ENCODE data around the gene PDE4D. TPM values are rescaled to one million over a fixed set of nuclear protein-coding genes. Genes with fewer than 3 reads are reported as not detected.

PDE4D gene
- total RNA-seq, 1 donor from 2014 or later: 11.8 TPM

DNA sequence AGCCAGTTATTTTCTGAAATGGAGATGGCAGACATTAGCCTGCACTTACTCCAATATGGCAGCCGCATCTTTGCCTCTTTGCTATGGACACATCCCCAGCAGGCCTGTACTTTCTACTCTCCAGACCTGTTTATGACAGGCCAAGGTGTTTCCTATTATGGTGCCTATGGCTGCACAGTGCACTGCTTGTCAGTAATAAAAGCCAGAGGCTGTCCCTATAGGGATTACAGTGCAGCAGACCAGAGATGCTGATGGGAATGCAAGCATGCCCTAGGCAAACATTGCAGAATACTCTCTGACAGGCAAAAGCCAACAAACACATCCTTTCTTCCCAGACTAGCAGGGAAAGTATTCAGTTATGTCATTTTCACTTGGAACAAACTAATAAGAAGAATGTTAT is 867.8 kb downstream of the PDE4D start:
- Mint-ChIP-seq H3K27ac (ENCODE audit: unreplicated experiment) (no peak overlapping the region), H3K9me3 (peaks cover 6% of the 10 kb centered on the region)

GRCh38 chr5:59021837-59022514 is 871.5 kb downstream of the PDE4D start:
- Mint-ChIP-seq H3K4me1 (no peaks in the 10 kb centered on the region), H3K36me3 (ENCODE audit: low read depth) (no peaks in the 10 kb centered on the region), H3K4me3 (no peak overlapping the region), H3K27me3 (ENCODE audit: low read depth) (no peaks in the 10 kb centered on the region), H3K9me3 (no peaks in the 10 kb centered on the region), H3K27ac (ENCODE audit: unreplicated experiment) (peak overlapping the region; percentile 15)
- DNase-seq (ENCODE audit: low read depth, low spot score): no peak
- TF ChIP-seq, protein P1, sequence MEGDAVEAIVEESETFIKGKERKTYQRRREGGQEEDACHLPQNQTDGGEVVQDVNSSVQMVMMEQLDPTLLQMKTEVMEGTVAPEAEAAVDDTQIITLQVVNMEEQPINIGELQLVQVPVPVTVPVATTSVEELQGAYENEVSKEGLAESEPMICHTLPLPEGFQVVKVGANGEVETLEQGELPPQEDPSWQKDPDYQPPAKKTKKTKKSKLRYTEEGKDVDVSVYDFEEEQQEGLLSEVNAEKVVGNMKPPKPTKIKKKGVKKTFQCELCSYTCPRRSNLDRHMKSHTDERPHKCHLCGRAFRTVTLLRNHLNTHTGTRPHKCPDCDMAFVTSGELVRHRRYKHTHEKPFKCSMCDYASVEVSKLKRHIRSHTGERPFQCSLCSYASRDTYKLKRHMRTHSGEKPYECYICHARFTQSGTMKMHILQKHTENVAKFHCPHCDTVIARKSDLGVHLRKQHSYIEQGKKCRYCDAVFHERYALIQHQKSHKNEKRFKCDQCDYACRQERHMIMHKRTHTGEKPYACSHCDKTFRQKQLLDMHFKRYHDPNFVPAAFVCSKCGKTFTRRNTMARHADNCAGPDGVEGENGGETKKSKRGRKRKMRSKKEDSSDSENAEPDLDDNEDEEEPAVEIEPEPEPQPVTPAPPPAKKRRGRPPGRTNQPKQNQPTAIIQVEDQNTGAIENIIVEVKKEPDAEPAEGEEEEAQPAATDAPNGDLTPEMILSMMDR (conservative IDR thresholded peaks at IDR 0.05): no peak

More for the DNA sequence above, 867.8 kb downstream of the PDE4D start:
- Mint-ChIP-seq H3K4me1 (no peaks in the 10 kb centered on the region), H3K36me3 (ENCODE audit: low read depth) (peaks cover 14% of the 10 kb centered on the region), H3K27me3 (ENCODE audit: low read depth) (no peaks in the 10 kb centered on the region), H3K4me3 (no peak overlapping the region)
- TF ChIP-seq, protein P1 (conservative IDR thresholded peaks at IDR 0.05): no peak
- no peak for DNase-seq (ENCODE audit: low read depth, low spot score)

GRCh38 chr5:59021286-59021673 is 872.2 kb downstream of the PDE4D start:
- H3K4me1 Mint-ChIP-seq: no peaks in the 10 kb centered on the region
- H3K27me3 Mint-ChIP-seq (ENCODE audit: low read depth): no peaks in the 10 kb centered on the region
- peaks cover 5% of the 10 kb centered on the region for H3K36me3 Mint-ChIP-seq (ENCODE audit: low read depth)
- no peaks in the 10 kb centered on the region for H3K9me3 Mint-ChIP-seq
- no peak overlapping the region for H3K4me3 Mint-ChIP-seq
- TF ChIP-seq, protein P1 (conservative IDR thresholded peaks at IDR 0.05): no peak
- DNase-seq (ENCODE audit: low read depth, low spot score): no peak
- H3K27ac Mint-ChIP-seq (ENCODE audit: unreplicated experiment): no peak overlapping the region

- Mint-ChIP-seq H3K4me3 (no peak overlapping the region), H3K36me3 (ENCODE audit: low read depth) (peaks cover 5% of the 10 kb centered on the region), H3K27ac (ENCODE audit: unreplicated experiment) (no peak overlapping the region), H3K4me1 (no peaks in the 10 kb centered on the region), H3K9me3 (no peaks in the 10 kb centered on the region), H3K27me3 (ENCODE audit: low read depth) (no peaks in the 10 kb centered on the region)
- DNase-seq (ENCODE audit: low read depth, low spot score): no peak
- TF ChIP-seq, protein P1 (conservative IDR thresholded peaks at IDR 0.05): no peak
Measured at GRCh38 chr5:59020611-59021285, 872.8 kb downstream of the PDE4D start.

- Mint-ChIP-seq H3K9me3 (peaks cover 6% of the 10 kb centered on the region), H3K27ac (ENCODE audit: unreplicated experiment) (no peak overlapping the region), H3K36me3 (ENCODE audit: low read depth) (peaks cover 11% of the 10 kb centered on the region), H3K4me3 (no peak overlapping the region), H3K27me3 (ENCODE audit: low read depth) (no peaks in the 10 kb centered on the region), H3K4me1 (no peaks in the 10 kb centered on the region)
- DNase-seq (ENCODE audit: low read depth, low spot score): no peak
- TF ChIP-seq, protein P1 (conservative IDR thresholded peaks at IDR 0.05): no peak
Measured at GRCh38 chr5:59019078-59019477, 874.4 kb downstream of the PDE4D start.
